ENCODE data around the gene TEX2. TPM values are rescaled to one million over a fixed set of nuclear protein-coding genes. Genes with fewer than 3 reads are reported as not detected.
A peak's percentile ranks its signal among the peaks of the same experiment; 100 is the strongest.
"Not testable (repeated sequence)": the region's sequence is repeated elsewhere in the genome, so short reads cannot be mapped to it uniquely, and the experiment has no call there.

Gene TEX2
- total RNA-seq, 2 donors from 2014 or later: 42.6 to 44.4 TPM

DNA sequence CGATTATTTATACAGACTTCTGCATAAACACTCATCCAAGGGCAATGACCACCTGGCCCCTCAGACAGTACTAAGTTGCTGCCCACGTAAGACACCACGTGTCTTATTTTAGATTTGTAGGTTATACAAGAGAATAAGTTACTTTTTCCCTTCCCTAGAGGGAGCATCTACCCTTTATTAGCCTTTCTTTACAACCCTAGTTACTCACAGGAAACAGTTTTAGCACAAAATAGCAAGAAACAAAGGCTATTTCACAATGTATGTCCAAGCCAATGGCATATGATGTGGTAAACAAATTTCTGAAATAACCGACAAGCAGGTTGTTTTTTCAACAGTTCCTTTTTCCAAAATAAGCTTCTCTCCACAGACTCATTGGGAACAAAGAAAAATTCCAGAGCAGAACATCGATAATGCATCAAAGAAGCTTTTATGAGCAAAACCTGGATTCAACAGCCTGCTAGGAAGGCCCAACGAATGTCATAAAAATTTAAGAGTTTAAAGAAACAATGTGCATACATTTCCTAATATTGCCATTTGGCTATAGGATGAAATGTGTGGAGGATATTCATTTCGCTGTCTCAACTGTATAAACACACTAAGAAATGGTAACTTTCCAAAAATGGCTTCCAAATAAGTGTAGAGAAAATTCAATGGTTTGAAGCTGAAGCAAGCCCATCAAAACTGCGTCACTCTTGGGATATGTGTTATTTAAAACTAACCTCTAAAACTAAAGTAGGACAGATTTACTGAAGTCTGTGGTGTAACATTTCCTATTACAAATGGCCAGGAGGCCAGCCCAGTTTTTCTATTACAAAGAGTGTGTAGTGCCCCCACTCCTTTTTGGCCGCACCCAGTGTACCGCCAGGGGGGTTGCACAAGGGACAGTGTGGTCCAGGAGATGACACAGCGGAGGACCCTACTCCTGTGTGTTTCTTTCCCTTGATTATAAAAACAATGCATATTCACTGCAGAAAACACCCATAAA is 82.7 kb downstream of the TEX2 start:
- H3K27me3 ChIP-seq: no peaks in the 10 kb centered on the region
- TF ChIP-seq, protein P1, sequence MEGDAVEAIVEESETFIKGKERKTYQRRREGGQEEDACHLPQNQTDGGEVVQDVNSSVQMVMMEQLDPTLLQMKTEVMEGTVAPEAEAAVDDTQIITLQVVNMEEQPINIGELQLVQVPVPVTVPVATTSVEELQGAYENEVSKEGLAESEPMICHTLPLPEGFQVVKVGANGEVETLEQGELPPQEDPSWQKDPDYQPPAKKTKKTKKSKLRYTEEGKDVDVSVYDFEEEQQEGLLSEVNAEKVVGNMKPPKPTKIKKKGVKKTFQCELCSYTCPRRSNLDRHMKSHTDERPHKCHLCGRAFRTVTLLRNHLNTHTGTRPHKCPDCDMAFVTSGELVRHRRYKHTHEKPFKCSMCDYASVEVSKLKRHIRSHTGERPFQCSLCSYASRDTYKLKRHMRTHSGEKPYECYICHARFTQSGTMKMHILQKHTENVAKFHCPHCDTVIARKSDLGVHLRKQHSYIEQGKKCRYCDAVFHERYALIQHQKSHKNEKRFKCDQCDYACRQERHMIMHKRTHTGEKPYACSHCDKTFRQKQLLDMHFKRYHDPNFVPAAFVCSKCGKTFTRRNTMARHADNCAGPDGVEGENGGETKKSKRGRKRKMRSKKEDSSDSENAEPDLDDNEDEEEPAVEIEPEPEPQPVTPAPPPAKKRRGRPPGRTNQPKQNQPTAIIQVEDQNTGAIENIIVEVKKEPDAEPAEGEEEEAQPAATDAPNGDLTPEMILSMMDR (IDR thresholded peaks at IDR 0.05): no peak
- no peak for DNase-seq (ENCODE audit: low spot score)
- H3K9me3 ChIP-seq: no peaks in the 10 kb centered on the region
- peaks cover 0 to 35% of the 10 kb centered on the region in 2 donors for H3K4me1 ChIP-seq
- no peaks in the 10 kb centered on the region for H3K36me3 ChIP-seq
- no peak overlapping the region for H3K4me3 ChIP-seq
- H3K27ac ChIP-seq: peak overlapping the region; percentile 11 to 30

DNA sequence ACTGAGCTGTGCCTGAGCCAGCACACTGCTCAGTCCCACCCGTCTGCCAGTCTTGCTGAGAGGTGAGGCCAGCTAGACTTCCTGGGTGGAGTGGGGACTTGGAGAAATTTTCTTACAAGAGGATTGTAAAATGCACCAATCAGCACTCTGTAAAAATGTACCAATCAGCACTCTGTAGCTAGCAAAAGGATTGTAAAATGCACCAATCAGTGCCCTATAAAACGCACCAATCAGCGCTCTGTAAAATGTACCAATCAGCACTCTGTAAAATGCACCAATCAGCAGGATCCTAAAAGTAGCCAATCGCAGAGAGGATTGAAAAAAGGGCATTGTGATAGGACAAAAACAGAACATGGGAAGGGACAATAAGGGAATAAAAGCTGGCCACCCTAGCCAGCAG is 84.0 kb downstream of the TEX2 start:
- DNase-seq (ENCODE audit: low spot score); H3K27ac ChIP-seq; H3K9me3 ChIP-seq; H3K27me3 ChIP-seq; H3K4me3 ChIP-seq; H3K36me3 ChIP-seq: not testable (repeated sequence)
- H3K4me1 ChIP-seq: peaks cover 0 to 45% of the 10 kb centered on the region in 2 donors

DNA sequence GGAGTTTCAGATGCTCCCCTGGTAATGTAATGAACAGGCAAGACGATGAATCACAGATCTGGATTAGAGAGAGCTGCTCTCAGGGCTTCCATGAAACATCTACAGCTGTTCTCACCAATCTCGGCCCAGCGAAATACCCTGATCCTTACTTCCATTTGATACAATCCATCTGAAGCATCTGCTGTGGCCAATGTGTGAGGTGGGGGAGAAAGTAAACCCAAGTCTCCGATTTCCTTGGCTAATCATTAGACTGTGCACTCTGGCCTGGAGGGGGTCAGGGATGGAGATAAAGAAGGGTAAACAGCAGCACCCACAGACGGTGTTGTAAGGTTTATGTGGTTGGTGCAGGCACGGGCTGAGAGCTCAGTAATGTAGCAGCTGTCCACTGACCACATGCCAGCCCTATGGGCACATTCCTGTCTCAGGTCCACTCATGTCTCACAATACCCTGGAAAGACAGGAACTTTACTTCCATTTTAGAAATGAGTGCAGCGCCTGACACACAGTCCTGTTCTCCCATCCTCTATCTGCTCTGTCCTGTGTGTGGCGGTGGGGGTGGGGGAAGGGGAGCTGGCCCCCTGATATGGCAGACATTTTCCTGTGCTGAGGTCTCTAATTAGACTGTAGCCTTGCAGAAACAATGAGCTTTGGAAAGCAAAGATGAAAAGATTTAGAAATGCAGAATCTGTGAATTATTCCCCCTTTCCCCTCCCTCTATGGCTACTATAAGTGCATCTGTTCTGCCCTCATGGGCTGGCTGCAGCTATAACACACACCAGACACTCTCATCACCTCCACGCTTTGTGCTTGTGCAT is 84.8 kb downstream of the TEX2 start:
- Histone ChIP-seq H3K9me3 (no peaks in the 10 kb centered on the region), H3K36me3 (no peaks in the 10 kb centered on the region), H3K4me3 (no peak overlapping the region), H3K4me1 (peaks cover 0 to 46% of the 10 kb centered on the region in 2 donors), H3K27ac (no peak overlapping the region), H3K27me3 (no peaks in the 10 kb centered on the region)
- DNase-seq (ENCODE audit: low spot score): no peak
- TF ChIP-seq, protein P1 (IDR thresholded peaks at IDR 0.05): no peak

DNA sequence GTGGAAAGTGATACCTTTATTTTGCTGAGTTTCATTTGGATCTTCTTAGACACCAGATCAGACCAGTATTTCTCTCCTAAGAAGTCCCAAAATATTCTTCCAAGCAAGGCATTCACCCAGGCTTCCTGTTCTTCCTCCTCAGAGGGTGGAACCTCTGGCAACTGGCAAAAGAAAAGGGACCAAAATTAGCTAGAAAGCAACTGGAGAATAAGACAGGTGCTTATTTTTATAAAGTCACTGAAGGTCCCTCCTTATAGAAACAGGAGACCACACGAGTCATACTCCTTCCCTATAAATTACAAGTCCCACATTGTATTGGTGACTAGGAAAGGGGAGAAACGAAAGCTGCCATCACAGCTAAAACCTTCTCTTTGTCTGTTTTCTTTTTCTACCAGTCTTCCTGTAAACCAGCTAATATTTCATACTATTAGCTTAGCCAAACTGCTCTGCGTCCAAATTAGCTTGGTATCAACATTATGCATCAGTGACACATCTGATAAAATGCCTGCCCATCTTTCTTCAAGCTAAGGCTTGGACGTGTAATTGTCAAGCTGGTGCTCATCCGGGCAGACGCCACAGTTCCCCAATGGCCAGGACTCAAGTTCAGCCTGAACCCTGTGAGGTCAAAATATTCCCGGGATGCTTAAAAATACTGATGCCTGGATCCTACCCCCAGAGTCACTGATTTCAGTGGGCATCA is 85.6 kb downstream of the TEX2 start:
- Histone ChIP-seq H3K4me1 (peaks cover 0 to 46% of the 10 kb centered on the region in 2 donors), H3K27ac (peak overlapping the region; percentile 54 to 77), H3K27me3 (no peaks in the 10 kb centered on the region), H3K9me3 (no peaks in the 10 kb centered on the region), H3K4me3 (no peak overlapping the region), H3K36me3 (no peaks in the 10 kb centered on the region)
- TF ChIP-seq, protein P1 (IDR thresholded peaks at IDR 0.05): no peak
- no peak for DNase-seq (ENCODE audit: low spot score)

DNA sequence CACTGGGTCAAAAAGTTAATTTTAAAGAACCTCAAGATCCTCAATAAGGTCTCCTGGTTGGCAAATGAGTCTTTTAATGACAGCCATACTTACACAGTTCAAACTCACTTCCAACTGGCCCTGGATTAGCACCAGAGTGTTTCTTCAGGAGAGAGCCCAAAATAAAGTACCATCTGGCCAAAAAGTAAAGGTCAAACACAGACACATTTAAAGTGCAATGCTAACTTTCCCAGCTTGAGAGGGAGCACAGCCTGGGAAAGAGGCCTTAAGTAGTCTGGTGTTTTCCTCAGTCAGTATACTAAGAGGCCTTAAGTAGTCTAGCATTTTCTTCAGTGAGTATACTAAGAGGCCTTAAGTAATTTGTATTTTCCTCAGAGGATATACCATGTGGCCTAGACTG is 86.5 kb downstream of the TEX2 start:
- H3K4me1 ChIP-seq: peaks cover 0 to 46% of the 10 kb centered on the region in 2 donors
- H3K27ac ChIP-seq: peak overlapping the region; percentile 54 to 77
- TF ChIP-seq, protein P1 (IDR thresholded peaks at IDR 0.05): no peak
- H3K9me3 ChIP-seq: no peaks in the 10 kb centered on the region
- no peak for DNase-seq (ENCODE audit: low spot score)
- H3K4me3 ChIP-seq: no peak overlapping the region
- no peaks in the 10 kb centered on the region for H3K27me3 ChIP-seq
- no peaks in the 10 kb centered on the region for H3K36me3 ChIP-seq
